Erythroblast (primary cell): ENCODE measurements around the gene AQP10.

Experiments used
- GATA1 ChIP-seq: IDR thresholded peaks from 2 replicates; pipeline ENCODE4 v1.6.1; 2011; ENCODE audit warnings: low read depth, mild to moderate bottlenecking, control low read depth, low read length, moderate library complexity
- POLR2A ChIP-seq: IDR thresholded peaks from 2 replicates; pipeline ENCODE4 v1.6.1; 2011; ENCODE audit warnings: mild to moderate bottlenecking, low read length

- TF ChIP-seq POLR2A: no peak
- no peak for TF ChIP-seq GATA1
Observed at GRCh38 chr1:154295408-154296235, 25.3 kb upstream of the AQP10 start.
